HG02610 (cell line): ENCODE results near the gene MYO16.
"Not testable (repeated sequence)": the region's sequence is repeated elsewhere in the genome, so short reads cannot be mapped to it uniquely, and the experiment has no call there.

ENCODE experiments used
- ATAC-seq: cut with Tn5 transposase; IDR thresholded peaks from one replicate; pipeline ENCODE4 v1.9.1; 2021; ENCODE audit warnings: mild to moderate bottlenecking, moderate library complexity; ENCODE audit not compliant: unreplicated experiment

Gene MYO16

GRCh38 chr13:109215377-109215776 is 586.0 kb downstream of the MYO16 start:
- no peak for ATAC-seq

DNA sequence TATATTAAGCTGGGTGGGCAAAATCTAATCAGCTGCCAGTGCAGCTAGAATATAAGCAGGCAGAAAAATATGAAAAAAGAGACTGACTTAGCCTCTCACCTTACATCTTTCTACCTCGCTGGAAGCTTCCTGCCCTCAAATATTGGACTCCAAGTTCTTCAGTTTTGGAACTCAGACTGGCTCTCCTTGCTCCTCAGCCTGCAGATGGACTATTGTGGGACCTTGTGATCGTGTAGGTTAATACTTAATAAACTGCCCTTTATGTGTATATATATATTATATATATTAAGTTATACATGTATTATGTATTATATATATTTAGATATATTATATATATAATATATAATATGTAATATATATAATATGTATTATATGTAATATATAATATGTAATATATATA is 588.1 kb downstream of the MYO16 start:
- ATAC-seq: not testable (repeated sequence)

DNA sequence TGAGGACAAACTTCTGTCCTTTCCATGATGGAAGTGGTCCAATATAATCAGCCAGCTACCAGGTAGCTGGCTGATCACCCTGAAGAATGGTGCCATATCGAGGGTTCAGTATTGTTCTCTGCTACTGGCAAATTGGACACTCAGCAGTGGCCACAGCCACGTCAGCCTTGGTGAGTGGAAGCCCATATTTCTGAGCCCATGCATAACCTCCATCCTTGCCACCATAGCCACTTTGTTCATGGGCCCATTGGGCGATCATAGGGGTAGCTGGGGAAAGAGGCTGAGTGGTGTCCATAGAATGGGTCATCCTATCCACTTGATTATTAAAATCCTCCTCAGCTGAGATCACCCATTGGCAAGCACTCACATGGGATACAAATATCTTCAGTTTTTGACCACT is 591.2 kb downstream of the MYO16 start:
- ATAC-seq: no peak

DNA sequence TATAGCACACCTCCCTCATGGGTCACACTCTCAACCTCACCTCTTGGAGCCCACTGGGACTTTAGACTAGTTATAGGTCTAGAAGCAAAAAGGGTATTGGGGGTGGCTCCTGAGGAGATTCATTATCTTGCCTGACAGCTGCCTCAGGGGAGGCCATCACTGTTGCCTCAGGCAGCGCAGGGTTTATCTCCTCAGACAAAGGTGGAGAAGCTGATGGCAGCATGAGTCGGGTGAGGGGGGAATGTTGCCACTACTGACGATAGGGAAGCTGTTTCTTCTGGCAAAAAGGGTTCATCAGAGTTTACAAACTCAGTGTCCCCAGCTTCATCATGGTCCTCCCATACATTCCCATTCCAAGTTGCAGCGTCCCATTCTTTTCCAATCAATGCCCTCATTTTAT is 594.6 kb downstream of the MYO16 start:
- ATAC-seq: no peak

- no peak for ATAC-seq
Measured at GRCh38 chr13:109226631-109227030, 597.2 kb downstream of the MYO16 start.

GRCh38 chr13:109227344-109227940 is 598.0 kb downstream of the MYO16 start:
- no peak for ATAC-seq

DNA sequence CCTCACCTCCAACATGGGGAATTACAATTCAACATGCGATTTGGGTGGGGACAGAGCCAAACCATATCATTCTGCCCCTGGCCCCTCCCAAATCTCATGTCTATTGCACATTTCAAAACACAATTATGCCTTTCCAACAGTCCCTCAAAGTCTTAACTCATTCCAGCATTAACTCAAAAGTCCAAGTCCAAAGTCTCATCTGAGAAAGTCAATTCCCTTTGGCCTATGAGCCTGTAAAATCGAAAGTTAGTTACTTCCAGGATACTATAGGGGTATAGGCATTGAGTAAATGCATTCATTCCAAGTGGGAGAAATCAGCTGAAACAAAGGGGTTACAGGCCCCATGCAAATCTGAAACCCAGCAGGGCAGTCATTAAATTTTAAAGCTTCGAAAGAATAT is 598.8 kb downstream of the MYO16 start:
- no peak for ATAC-seq

- ATAC-seq: no peak
Measured at GRCh38 chr13:109231888-109232287, 602.5 kb downstream of the MYO16 start.

DNA sequence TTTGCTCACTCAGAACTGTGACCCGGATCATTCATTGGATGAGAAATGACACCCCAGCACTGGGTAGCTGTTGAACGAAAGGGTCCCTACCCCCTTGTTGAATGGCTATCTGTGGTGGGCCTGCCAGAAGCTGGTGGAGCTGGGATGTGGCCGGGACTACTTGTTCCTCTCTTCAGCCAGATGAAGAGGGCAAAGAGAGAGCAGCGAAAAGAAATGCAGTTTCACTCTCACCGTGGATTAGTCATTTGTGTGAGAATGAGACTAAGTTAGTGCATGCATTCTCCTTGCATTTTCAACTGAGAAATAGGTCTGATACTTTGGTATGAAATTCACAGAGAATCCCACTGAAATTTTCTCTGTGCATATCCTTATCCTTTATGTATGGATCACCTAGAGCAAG is 603.9 kb downstream of the MYO16 start:
- peak; percentile 82 for ATAC-seq

DNA sequence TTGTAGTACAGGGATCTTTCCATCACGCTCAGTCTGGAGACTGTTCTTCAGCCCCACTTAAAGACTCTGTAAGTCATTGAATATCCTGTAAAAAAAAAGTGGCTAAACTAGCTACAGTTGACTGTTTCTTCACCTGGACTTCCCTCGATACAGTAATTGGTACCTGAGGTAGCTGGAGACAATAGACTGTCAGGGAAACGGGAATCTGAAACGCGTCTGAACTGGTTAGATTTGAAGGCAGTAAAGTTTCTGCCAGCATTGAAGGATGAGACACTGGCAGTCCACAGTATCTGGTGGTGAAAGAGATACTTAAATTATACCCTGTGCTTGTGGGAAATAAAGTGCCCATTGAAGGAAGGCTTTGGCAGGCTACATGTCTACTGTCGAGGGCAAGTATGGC is 606.5 kb downstream of the MYO16 start:
- no peak for ATAC-seq

DNA sequence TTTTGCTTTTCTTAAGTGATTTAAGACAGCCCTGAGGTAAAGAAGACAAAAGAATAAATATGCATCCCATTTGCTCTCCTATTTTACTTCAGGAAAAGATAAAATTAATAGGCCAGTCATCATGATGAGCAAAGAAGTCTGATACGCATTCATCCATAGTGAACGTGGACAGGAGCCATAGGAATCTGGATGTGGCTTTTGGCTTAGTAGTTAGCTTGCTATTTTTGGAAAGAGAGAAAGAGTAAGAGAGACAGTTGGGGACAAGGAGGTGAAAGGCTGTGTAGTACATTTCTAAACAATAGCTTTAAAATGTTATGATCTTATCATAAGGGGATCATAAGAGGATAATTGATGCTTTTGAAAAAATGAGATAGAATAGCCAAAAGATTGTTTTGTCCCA is 611.7 kb downstream of the MYO16 start:
- no peak for ATAC-seq

- ATAC-seq: no peak
Measured at GRCh38 chr13:109243311-109243951, 614.0 kb downstream of the MYO16 start.

GRCh38 chr13:109244566-109244965 is 615.2 kb downstream of the MYO16 start:
- ATAC-seq: no peak

DNA sequence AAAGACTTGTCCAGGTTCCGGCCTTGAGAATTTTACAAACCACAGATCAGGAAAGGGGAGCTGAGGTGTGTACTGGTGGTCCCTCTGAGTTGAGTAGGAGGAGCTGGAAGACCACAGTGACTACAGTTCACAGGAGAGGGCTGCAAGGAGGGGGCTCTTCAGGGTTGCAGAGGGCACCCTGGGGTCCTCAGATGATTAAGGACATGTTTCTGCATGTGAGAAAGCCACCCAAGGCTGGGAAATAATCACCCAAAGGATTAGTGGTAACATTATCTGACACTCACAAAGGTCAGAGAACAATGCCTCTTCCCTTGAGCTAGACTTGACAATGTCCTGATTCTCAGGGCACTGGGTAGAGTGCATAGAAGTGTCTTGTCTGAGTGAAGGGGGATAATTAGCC is 616.6 kb downstream of the MYO16 start:
- no peak for ATAC-seq

- no peak for ATAC-seq
Measured at GRCh38 chr13:109249780-109250528, 620.5 kb downstream of the MYO16 start.

- no peak for ATAC-seq
Measured at GRCh38 chr13:109251956-109252355, 622.5 kb downstream of the MYO16 start.

DNA sequence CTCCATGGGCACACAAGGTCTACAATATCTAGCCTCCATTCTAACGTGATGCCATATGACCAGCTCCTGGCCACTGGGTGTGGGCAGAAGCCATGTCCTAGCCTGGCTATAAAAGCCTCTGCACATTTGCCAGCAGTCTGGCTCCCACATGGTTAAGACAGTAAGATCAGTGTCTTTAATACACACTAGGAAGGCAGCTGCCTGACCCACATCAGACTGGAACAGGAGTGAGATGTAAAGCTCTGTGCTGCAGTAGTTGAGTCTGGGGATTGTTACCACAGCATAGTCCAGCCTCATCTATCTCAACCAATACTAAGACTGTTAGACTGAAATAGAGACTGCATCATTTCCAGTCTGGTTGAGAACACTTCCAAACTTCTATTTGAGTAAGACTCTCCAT is 623.9 kb downstream of the MYO16 start:
- no peak for ATAC-seq

- no peak for ATAC-seq
Measured at GRCh38 chr13:109254274-109254673, 624.9 kb downstream of the MYO16 start.

GRCh38 chr13:109255141-109255856 is 625.9 kb downstream of the MYO16 start:
- ATAC-seq: no peak

DNA sequence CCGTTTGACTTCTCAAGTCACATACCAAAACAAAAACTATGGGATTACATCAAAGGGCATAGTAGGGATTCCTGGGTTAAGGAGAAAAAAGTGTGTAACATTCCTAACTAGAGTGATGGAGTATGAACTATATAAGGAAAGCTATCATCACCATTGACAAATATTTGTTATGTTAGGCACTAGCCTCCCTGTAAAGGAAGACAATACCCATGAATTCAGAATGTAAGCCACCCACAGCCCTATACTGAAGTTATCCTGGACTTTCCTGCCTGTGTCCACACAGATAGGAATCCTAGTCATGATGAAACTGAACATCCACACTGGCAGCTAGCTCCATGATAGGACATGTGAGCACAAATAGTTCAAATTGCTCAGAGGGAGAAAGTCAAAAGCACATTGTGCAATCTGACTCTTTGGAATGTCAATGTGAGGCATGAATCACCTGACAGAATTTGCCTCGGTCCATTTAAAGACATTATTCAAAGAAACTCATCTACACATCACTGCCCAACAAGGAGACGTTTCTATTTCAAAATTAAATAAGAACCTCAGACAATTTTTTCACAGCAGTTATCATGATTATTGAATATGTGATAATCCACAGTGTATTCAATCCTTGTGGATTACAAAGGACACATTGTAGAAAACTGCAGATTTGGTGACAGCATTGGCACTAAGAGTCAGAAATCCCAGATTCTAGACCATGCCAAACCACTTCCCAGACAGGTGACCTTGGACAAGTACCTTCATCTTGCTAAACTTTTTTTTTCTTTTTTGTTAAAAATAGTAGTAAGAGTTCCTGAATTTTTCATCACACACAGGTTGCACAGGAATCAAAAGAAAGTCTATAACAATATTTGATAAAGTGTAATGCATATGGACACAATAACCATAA is 627.7 kb downstream of the MYO16 start:
- no peak for ATAC-seq
